Activated CD4-positive, alpha-beta T cell treated with anti-CD3 and anti-CD28 coated beads, Interleukin-2, amount 10 ng/mL, durations not matched to agents 7 days and 5 days (primary cell): ENCODE data around the gene PDE6H. TPM values are rescaled to one million over a fixed set of nuclear protein-coding genes. Genes with fewer than 3 reads are reported as not detected.

Experiments used
- CTCF ChIA-PET: fragments of 350-600 bp; sonication (Branson Sonifier 250); formaldehyde crosslinking; loops from one replicate; lab custom pipeline; 2021; ENCODE audit warnings: antibody characterized with exemption; lab: Charles Lee
- POLR2A ChIA-PET: fragments of 350-600 bp; sonication (Branson Sonifier 250); formaldehyde crosslinking; loops from one replicate; lab custom pipeline; 2021; ENCODE audit warnings: antibody characterized with exemption; lab: Charles Lee
- DNase-seq: peaks from one replicate; pipeline ENCODE4 v3.0.0-alpha.2; 2020
- H3K27ac Mint-ChIP-seq: one replicate; pipeline ENCODE4 v1.8.0; 2021; ENCODE audit warnings: mild to moderate bottlenecking, moderate library complexity, mixed read lengths
- H3K27me3 Mint-ChIP-seq: one replicate; pipeline ENCODE4 v1.8.0; 2021; ENCODE audit warnings: mixed read lengths
- H3K36me3 Mint-ChIP-seq: one replicate; pipeline ENCODE4 v1.8.0; 2021; ENCODE audit warnings: low read depth, mixed read lengths
- H3K4me1 Mint-ChIP-seq: one replicate; pipeline ENCODE4 v1.8.0; 2021; ENCODE audit warnings: mixed read lengths
- H3K4me3 Mint-ChIP-seq: one replicate; pipeline ENCODE4 v1.8.0; 2021; ENCODE audit warnings: mild to moderate bottlenecking, moderate library complexity, mixed read lengths
- H3K9me3 Mint-ChIP-seq: one replicate; pipeline ENCODE4 v1.8.0; 2021; ENCODE audit warnings: mixed read lengths
- total RNA-seq, 2 experiments: library from RNA; stranded (reverse); gene quantifications; one replicate each; pipeline ENCODE4 v1.2.3, GENCODE V29; 2021

The PDE6H gene
- total RNA-seq, 2 experiments from 2014 or later, result not detected

DNA sequence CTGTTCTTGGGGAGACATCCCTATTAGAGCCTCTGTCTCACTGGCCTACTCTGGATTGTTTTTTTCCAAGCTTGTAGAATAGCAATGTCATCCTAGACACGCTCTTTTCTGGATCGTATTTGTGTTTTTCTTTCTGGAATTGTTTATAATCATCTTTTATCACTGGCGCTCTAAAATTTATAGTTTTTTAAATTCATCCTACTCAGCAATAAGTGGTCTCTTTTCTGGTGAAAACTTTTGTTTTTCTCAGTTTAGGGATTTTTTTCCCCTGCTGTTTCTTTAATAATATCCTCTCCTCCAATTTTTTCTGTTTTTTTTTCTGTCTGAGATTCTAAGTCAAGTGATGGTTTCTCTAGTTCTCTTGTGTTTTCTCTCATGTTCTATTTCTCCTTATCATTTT, 25.2 kb downstream of the PDE6H start:
- CTCF ChIA-PET, result interaction anchor here (0.6 kb wide), 1 partner anchor 138 kb away, joined by 3 read pairs; no protein-coding TSS in a partner anchor
- H3K27me3 Mint-ChIP-seq, result peaks cover 27% of the 10 kb centered on the region
- H3K36me3 Mint-ChIP-seq, result no peaks in the 10 kb centered on the region

GRCh38 chr12:14999021-14999694, 26.3 kb downstream of the PDE6H start:
- Mint-ChIP-seq H3K9me3 (no peaks in the 10 kb centered on the region), H3K4me3 (no peak overlapping the region), H3K27me3 (peaks cover 31% of the 10 kb centered on the region), H3K4me1 (peaks cover 20% of the 10 kb centered on the region), H3K36me3 (no peaks in the 10 kb centered on the region), H3K27ac (no peak overlapping the region)
- DNase-seq, result no peak
- POLR2A ChIA-PET, result no interaction called here
- CTCF ChIA-PET, result no interaction called here

More for the DNA sequence above, 25.2 kb downstream of the PDE6H start:
- peaks cover 32% of the 10 kb centered on the region for H3K4me1 Mint-ChIP-seq
- no peak for DNase-seq
- H3K9me3 Mint-ChIP-seq, result peaks cover 3% of the 10 kb centered on the region
- POLR2A ChIA-PET, result no interaction called here
- no peak overlapping the region for H3K4me3 Mint-ChIP-seq
- H3K27ac Mint-ChIP-seq, result peak overlapping the region; percentile 7

DNA sequence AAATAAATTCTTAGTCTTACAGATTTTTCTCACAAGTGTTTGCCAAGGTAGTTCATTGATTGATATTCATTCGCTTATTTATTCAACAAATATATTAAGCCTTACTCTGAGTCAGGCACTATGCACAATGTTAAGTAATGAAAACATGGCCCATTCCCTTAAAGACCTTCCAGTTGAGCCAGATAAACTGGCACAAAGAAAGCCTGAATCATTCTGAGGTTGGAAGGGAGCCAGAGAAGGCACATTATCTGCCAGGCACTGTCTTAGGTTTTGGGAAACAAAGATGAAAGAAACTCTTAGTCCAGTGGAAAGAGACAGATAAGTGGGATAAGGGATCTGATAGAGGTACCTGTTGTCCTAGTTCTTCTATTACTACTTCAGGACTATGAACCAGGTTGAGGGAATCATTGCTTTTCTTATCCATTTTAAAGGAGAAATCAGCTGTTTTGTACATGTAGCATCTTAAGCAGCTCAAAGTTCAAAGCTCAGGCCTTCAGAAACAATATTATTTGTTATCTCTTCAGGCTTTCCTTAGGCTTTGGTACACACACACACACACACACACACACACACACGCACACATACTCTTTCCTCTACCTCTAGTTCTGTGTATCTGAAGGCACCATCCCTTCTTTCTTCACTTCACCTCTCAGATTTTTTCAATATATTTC, 27.0 kb downstream of the PDE6H start:
- CTCF ChIA-PET, result interaction anchor here (0.6 to 1.3 kb wide), 2 partner anchors 11 to 255 kb away, joined by 3 read pairs; no protein-coding TSS in a partner anchor
- Mint-ChIP-seq H3K9me3 (no peaks in the 10 kb centered on the region), H3K27ac (no peak overlapping the region), H3K36me3 (no peaks in the 10 kb centered on the region), H3K4me3 (no peak overlapping the region), H3K27me3 (peaks cover 36% of the 10 kb centered on the region), H3K4me1 (peaks cover 14% of the 10 kb centered on the region)
- POLR2A ChIA-PET, result no interaction called here
- no peak for DNase-seq

- ChIA-PET CTCF (interaction anchor here (0.6 to 1.3 kb wide), 2 partner anchors 10 to 254 kb away, joined by 3 read pairs; no protein-coding TSS in a partner anchor), POLR2A (no interaction called here)
- H3K9me3 Mint-ChIP-seq, result no peaks in the 10 kb centered on the region
- H3K4me3 Mint-ChIP-seq, result no peak overlapping the region
- no peak for DNase-seq
- H3K4me1 Mint-ChIP-seq, result peaks cover 6% of the 10 kb centered on the region
- H3K36me3 Mint-ChIP-seq, result no peaks in the 10 kb centered on the region
- peaks cover 37% of the 10 kb centered on the region for H3K27me3 Mint-ChIP-seq
- H3K27ac Mint-ChIP-seq, result no peak overlapping the region
Observed at GRCh38 chr12:15000575-15000974, 27.7 kb downstream of the PDE6H start.

- no peaks in the 10 kb centered on the region for H3K36me3 Mint-ChIP-seq
- H3K4me3 Mint-ChIP-seq, result no peak overlapping the region
- ChIA-PET POLR2A (no interaction called here), CTCF (interaction anchor here (0.7 kb wide), 1 partner anchor 18 kb away, joined by 3 read pairs; no protein-coding TSS in a partner anchor)
- H3K27ac Mint-ChIP-seq, result no peak overlapping the region
- no peak for DNase-seq
- H3K4me1 Mint-ChIP-seq, result no peaks in the 10 kb centered on the region
- H3K9me3 Mint-ChIP-seq, result no peaks in the 10 kb centered on the region
- peaks cover 42% of the 10 kb centered on the region for H3K27me3 Mint-ChIP-seq
Observed at GRCh38 chr12:15001733-15002382, 29.0 kb downstream of the PDE6H start.

- ChIA-PET CTCF (interaction anchor here (1.3 kb wide), 1 partner anchor 9 kb away, joined by 3 read pairs; no protein-coding TSS in a partner anchor), POLR2A (no interaction called here)
- Mint-ChIP-seq H3K36me3 (no peaks in the 10 kb centered on the region), H3K4me1 (no peaks in the 10 kb centered on the region), H3K27me3 (peaks cover 39% of the 10 kb centered on the region), H3K27ac (no peak overlapping the region), H3K9me3 (no peaks in the 10 kb centered on the region), H3K4me3 (no peak overlapping the region)
- DNase-seq, result no peak
Observed at GRCh38 chr12:15004421-15004820, 31.6 kb downstream of the PDE6H start.

- no peaks in the 10 kb centered on the region for H3K9me3 Mint-ChIP-seq
- H3K27me3 Mint-ChIP-seq, result peaks cover 37% of the 10 kb centered on the region
- ChIA-PET CTCF (no interaction called here), POLR2A (no interaction called here)
- H3K4me1 Mint-ChIP-seq, result no peaks in the 10 kb centered on the region
- no peak overlapping the region for H3K27ac Mint-ChIP-seq
- no peak overlapping the region for H3K4me3 Mint-ChIP-seq
- DNase-seq, result no peak
- no peaks in the 10 kb centered on the region for H3K36me3 Mint-ChIP-seq
Observed at GRCh38 chr12:15005064-15005463, 32.2 kb downstream of the PDE6H start.

- H3K36me3 Mint-ChIP-seq, result no peaks in the 10 kb centered on the region
- no peak overlapping the region for H3K27ac Mint-ChIP-seq
- no peak overlapping the region for H3K4me3 Mint-ChIP-seq
- no peaks in the 10 kb centered on the region for H3K4me1 Mint-ChIP-seq
- POLR2A ChIA-PET, result no interaction called here
- H3K27me3 Mint-ChIP-seq, result peaks cover 27% of the 10 kb centered on the region
- DNase-seq, result no peak
- CTCF ChIA-PET, result interaction anchor here (0.9 kb wide), 1 partner anchor 10 kb away, joined by 3 read pairs; no protein-coding TSS in a partner anchor
- H3K9me3 Mint-ChIP-seq, result no peaks in the 10 kb centered on the region
Observed at GRCh38 chr12:15007551-15007950, 34.7 kb downstream of the PDE6H start.

- H3K9me3 Mint-ChIP-seq, result no peaks in the 10 kb centered on the region
- ChIA-PET POLR2A (no interaction called here), CTCF (interaction anchor here (1.0 kb wide), 1 partner anchor 11 kb away, joined by 3 read pairs; no protein-coding TSS in a partner anchor)
- no peak for DNase-seq
- peaks cover 17% of the 10 kb centered on the region for H3K27me3 Mint-ChIP-seq
- H3K4me1 Mint-ChIP-seq, result no peaks in the 10 kb centered on the region
- H3K36me3 Mint-ChIP-seq, result no peaks in the 10 kb centered on the region
- no peak overlapping the region for H3K4me3 Mint-ChIP-seq
- no peak overlapping the region for H3K27ac Mint-ChIP-seq
Observed at GRCh38 chr12:15011162-15011561, 38.3 kb downstream of the PDE6H start.

- Mint-ChIP-seq H3K4me3 (no peak overlapping the region), H3K9me3 (no peaks in the 10 kb centered on the region), H3K27me3 (peaks cover 10% of the 10 kb centered on the region), H3K36me3 (no peaks in the 10 kb centered on the region), H3K27ac (no peak overlapping the region), H3K4me1 (no peaks in the 10 kb centered on the region)
- no peak for DNase-seq
- POLR2A ChIA-PET, result no interaction called here
- CTCF ChIA-PET, result no interaction called here
Observed at GRCh38 chr12:15013634-15014179, 40.9 kb downstream of the PDE6H start.

- CTCF ChIA-PET, result no interaction called here
- POLR2A ChIA-PET, result no interaction called here
- H3K9me3 Mint-ChIP-seq, result no peaks in the 10 kb centered on the region
- no peaks in the 10 kb centered on the region for H3K4me1 Mint-ChIP-seq
- H3K27ac Mint-ChIP-seq, result no peak overlapping the region
- H3K27me3 Mint-ChIP-seq, result peaks cover 7% of the 10 kb centered on the region
- H3K4me3 Mint-ChIP-seq, result no peak overlapping the region
- no peaks in the 10 kb centered on the region for H3K36me3 Mint-ChIP-seq
- no peak for DNase-seq
Observed at GRCh38 chr12:15014708-15015107, 41.9 kb downstream of the PDE6H start.

DNA sequence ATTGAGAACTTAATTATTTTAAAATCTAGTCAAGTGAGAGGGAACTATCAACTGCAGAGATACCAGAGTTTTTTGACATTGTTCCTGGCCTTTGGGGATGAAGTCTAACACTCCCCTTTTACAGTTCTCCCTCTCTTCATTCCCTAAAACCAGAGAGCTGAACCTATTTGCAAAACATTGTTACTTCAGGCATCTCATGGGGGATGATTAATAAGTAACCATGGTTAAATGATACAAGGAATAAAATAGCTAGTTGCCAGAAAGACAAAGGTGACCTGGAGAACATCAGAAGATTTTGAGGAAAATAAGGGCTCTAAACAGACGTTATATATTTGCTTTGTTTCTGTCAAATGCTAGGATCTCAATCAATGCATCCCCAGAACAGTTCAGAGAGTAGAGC, 42.3 kb downstream of the PDE6H start:
- H3K9me3 Mint-ChIP-seq, result no peaks in the 10 kb centered on the region
- H3K27me3 Mint-ChIP-seq, result peaks cover 7% of the 10 kb centered on the region
- H3K27ac Mint-ChIP-seq, result no peak overlapping the region
- no peak for DNase-seq
- no peaks in the 10 kb centered on the region for H3K36me3 Mint-ChIP-seq
- CTCF ChIA-PET, result no interaction called here
- POLR2A ChIA-PET, result no interaction called here
- H3K4me1 Mint-ChIP-seq, result no peaks in the 10 kb centered on the region
- no peak overlapping the region for H3K4me3 Mint-ChIP-seq

- Mint-ChIP-seq H3K36me3 (no peaks in the 10 kb centered on the region), H3K27ac (no peak overlapping the region), H3K4me3 (no peak overlapping the region), H3K9me3 (peaks cover 1% of the 10 kb centered on the region), H3K27me3 (peaks cover 10% of the 10 kb centered on the region), H3K4me1 (no peaks in the 10 kb centered on the region)
- POLR2A ChIA-PET, result no interaction called here
- no peak for DNase-seq
- CTCF ChIA-PET, result no interaction called here
Observed at GRCh38 chr12:15020156-15020555, 47.3 kb downstream of the PDE6H start.
